HG02943 (cell line): ENCODE data around the gene ZNF469.

Source experiments
- ATAC-seq: cut with Tn5 transposase; IDR thresholded peaks from one replicate; pipeline ENCODE4 v1.9.1; 2021; ENCODE audit warnings: mild to moderate bottlenecking, low read depth, moderate library complexity; ENCODE audit not compliant: unreplicated experiment

The ZNF469 gene

DNA sequence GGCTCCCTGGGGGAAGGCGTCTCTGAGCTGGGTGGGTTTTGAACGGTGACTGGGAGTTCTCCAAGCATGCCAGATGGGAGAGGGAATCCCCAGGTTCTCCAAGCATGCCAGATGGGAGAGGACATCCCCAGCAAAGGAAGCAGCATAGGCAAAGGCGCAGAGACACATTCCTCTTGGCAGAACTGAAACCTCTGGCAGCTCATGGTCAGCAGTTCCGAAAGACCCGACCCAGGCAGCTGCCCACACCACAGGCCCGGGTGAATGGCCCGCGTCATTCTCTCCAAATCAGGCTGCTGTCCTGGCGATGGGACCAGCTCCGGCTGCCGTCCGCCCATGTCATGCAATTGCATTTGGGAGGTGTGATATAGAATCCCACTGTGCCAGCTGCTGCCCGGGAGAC is 8.0 kb downstream of the ZNF469 start:
- ATAC-seq: no peak

DNA sequence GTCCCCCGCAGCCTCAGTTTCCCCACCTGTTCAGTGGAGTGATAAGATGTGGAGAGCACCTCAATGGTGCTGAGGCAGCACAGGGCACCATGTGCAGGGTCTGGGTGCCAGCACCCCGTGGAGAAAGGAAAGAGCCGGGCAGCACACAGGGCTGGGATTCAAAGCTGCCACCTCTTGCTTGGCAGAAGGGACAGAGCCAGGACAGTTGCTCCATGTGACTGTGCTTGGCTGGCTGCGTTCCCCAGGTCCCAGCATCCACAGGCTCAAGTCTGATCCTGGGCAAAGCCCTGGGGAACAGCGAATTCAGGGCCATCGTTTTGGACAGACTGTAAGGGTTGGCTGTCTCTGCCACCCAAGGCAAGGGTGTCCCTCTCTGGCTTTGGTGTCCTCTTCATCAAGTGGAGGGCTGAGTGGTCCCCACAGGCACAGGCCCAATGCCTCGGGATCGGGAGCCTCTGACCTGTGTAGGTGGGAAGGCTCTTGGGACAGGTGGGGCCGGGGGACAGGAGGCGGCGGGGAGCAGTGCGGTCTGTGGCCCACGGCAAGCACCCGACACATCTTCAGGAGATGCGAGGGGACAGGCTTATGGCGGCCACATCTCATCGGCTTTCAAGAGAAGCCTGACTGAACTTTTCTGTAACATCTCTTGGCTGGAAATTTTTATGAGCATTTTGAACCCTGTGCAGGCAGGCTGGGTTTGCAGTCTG is 8.5 kb downstream of the ZNF469 start:
- no peak for ATAC-seq

- ATAC-seq: no peak
Measured at GRCh38 chr16:88392111-88392510, 9.4 kb downstream of the ZNF469 start.

DNA sequence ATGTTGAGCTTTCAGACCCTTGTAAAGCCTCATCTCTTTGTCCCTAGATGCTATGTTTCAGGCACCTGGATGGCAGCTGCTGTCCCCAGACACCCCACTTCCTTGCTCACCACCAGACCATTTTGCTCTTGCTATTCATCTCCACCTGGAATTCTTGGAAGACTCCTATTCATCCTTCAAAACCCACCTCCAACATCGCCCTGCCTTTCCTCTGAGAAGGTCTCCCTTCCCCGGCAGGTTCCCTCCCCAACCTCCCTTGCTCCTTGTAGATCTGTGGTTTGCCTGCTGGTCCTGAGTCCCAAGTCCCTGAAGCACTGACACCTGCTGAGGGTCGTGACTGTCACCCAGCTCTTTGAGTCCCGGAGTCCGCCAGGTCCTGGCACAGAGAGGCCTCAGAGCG is 9.9 kb downstream of the ZNF469 start:
- ATAC-seq: no peak

GRCh38 chr16:88393034-88393433 is 10.3 kb downstream of the ZNF469 start:
- ATAC-seq: no peak

GRCh38 chr16:88393571-88393970 is 10.8 kb downstream of the ZNF469 start:
- no peak for ATAC-seq

DNA sequence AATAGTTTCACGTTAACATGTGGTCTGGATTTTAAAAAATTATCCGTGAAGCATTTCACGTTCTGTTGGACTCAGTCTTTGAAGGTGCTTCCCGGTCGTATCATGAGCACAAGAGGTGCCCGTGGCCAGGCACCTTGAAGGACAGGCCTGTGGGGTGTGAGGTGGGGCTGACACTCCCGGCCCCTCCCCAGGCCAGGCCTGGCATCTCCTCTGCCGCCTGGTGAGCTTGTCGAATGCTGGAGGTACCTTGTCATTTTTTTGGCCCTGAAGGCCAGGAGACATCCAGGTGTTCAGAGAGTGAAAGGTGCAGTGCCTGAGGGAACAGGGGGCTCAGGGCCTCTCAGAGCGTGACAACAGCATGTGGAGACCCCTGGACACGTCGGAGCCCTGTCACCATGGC is 11.7 kb downstream of the ZNF469 start:
- no peak for ATAC-seq

GRCh38 chr16:88395669-88396584 is 13.2 kb downstream of the ZNF469 start:
- no peak for ATAC-seq

GRCh38 chr16:88398170-88398873 is 15.6 kb downstream of the ZNF469 start:
- no peak for ATAC-seq

DNA sequence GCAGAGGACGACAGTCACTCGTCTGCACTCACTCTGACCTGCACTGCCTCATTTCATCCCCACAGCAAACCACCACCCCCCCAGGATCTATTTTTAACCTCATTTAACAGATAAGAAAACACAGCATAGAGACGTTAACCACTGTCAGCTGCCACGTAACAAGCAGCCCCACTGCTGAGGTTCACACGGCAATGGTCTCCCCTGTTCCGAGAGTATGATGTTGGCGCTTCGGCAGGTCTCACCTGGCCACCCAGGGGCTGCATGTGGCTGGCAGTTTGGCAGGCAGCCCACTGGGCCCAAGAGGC is 16.1 kb downstream of the ZNF469 start:
- ATAC-seq: no peak

DNA sequence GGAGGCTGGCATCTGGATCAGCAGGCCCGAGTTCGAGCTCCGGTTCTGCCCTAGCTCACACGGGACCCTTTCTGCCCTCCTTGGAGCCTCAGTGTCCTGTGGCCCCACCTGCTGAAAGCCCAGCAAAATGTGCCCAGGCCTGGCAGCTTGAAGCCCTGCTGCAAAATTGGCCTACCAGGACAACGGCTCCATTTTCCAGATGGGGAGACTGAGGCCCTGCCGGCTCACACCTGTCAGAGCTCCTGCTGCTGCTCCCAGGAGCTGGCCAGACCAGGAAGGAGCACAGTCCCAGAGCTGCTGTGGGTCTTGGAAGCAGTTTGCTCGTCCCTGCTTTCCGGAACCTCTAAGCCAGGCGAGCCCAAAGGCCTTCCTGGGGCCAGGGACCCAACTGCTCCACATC is 17.4 kb downstream of the ZNF469 start:
- ATAC-seq: no peak

GRCh38 chr16:88401604-88402246 is 19.0 kb downstream of the ZNF469 start:
- no peak for ATAC-seq

- ATAC-seq: no peak
Measured at GRCh38 chr16:88402551-88403240, 19.9 kb downstream of the ZNF469 start.

DNA sequence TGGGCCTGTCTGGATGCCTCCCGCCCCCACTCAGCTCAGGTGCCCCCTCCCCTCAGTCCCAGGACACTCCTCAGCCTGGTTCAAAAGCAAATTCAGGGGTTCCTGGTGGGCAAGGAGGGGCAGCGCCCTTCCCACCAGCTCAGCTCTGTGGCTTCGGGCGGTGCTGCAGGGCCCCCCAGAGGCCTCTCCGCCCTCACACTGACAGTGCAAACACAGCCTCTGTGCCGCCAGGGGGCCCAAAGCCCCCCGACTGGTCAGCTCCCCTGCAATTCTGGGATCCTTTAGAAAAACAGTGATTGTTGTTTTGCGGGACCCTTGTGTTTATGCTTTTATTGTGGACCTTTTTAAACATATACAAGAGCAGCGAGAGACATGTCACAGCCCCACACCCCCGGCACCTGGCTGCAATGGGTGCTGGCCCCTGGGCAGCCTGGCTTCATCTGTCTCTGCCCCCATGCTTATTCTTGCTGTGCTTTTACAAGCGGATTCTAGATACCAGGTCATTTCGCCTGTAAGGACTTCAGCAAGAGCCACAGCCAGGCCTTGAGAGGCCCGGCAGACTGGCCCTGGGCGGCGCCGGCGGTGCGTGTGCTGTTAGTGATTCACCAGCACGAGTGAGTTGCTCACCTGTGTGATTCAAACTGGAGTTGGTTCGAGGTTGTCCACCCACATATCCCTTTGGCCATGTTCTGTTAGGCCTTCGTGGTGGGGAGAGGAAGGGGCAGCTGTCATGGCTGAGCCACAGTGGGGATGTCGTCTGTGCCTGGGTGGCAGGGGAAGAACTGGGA is 21.2 kb downstream of the ZNF469 start:
- no peak for ATAC-seq

- ATAC-seq: no peak
Measured at GRCh38 chr16:88404769-88405168, 22.0 kb downstream of the ZNF469 start.

- ATAC-seq: no peak
Measured at GRCh38 chr16:88405216-88406060, 22.7 kb downstream of the ZNF469 start.

DNA sequence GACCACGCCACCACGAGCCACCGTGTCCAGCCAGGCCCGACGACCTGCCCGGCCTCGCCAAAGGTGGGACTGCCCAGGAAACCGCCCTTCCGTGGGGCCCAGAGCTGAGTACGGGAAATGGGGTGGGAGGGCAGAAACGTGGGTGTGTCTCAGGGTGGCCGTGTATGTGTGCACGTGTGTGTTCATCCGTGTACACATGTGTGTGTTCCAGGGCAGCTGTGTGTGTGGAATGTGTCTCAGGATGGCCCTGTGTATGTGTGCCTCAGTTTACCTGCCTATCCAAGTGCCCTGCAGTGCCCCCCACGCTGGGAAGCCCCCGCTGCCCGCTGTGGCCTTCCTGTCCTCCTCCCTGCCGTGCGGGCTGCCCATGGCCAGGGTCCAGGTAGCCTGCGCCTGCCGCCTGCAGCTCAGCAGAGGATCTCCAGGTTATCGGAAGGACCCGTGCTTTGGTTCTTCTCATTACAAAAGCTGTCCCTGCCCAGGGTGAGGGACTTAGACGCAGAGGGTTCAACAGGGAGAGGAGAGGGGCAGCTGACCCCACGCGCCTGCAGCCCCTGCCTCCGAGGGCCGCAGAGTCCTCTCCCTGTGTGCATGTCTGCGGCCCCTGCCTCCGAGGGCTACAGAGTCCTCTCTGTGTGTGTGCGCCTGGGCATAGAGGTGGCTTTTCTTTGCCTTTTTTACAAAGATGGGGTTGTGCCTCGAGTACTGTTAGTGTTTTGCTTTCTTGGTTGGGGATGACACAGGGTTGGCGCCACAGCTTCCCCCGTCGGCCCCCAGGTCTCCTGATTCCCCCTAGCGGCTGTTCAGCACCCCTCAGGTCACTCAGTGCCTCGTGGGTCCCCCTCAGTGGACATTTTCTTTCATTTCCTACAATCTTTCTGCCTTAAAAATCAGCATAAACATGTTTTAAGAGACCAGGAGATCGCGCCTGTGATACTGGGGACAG is 23.6 kb downstream of the ZNF469 start:
- no peak for ATAC-seq

DNA sequence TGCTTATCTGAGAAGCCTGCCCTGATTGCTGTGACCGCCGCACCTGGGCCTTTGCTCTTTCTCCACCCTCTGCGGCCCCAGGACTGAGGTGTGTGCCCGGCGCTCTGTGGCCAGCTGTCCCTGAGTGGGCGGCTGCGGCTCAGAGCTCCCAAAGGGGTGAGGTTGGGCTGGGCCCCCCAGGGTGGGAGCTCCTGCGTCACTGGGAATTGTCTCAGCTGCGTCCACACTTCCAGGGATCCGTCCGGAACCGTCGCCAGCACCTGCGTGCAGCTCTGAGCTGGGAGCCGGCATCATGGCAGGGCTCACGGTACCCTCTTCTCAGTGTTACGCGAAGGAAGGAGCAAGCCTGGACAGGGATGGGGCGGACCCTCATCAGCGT is 24.3 kb downstream of the ZNF469 start:
- ATAC-seq: no peak
